Metanephros (tissue), 2 donors: ENCODE measurements around the gene MALAT1. TPM values are rescaled to one million over a fixed set of nuclear protein-coding genes. Genes with fewer than 3 reads are reported as not detected.

Experiments
- small RNA-seq: library from RNA; depleted of rRNA; stranded (forward); fragments of <200 nt; gene quantifications from one replicate; pipeline ENCODE3, GENCODE V24; 2014; ENCODE audit warnings: low replicate concordance
- total RNA-seq: library from RNA; depleted of rRNA; stranded (reverse); fragments of >200 nt; gene quantifications from one replicate; pipeline ENCODE4 v1.2.3, GENCODE V29; 2014

The MALAT1 gene
- 21,533 TPM for total RNA-seq

GRCh38 chr11:65498977-65499712, at the start of gene MALAT1:
Gene MALAT1 (plus strand): TSS chr11:65499045.

GRCh38 chr11:65524741-65525545, 26.1 kb downstream of the MALAT1 start, which contains the start of gene SCYL1:
Gene SCYL1 (plus strand): TSS chr11:65525083. CDS start chr11:65525154, 71 bp downstream.

Small RNA genes within 50 kb of the gene (small RNA-seq; reads per million reads assigned to genes)
- gene RF01684: not detected

Other genes starting within 250 kb of the MALAT1 start
- gene POLA2, start 237.1 kb upstream of the MALAT1 start, total RNA-seq: 11.9 TPM
- gene CDC42EP2, start 184.2 kb upstream of the MALAT1 start, total RNA-seq: 15.7 TPM
- gene DPF2, start 165.2 kb upstream of the MALAT1 start, total RNA-seq: 41.9 TPM
- gene TIGD3, start 144.3 kb upstream of the MALAT1 start, total RNA-seq: 0.35 TPM
- 8.9 TPM for gene SLC25A45, start 116.4 kb upstream of the MALAT1 start, total RNA-seq
- 27.0 TPM for gene FRMD8, start 112.4 kb upstream of the MALAT1 start, total RNA-seq
- gene NEAT1, start 76.2 kb upstream of the MALAT1 start, total RNA-seq: 148 TPM
- gene SCYL1, start 26.0 kb downstream of the MALAT1 start, total RNA-seq: 54.7 TPM
- 151 TPM for gene LTBP3, start 59.3 kb downstream of the MALAT1 start, total RNA-seq
- 41.4 TPM for gene ZNRD2, start 71.4 kb downstream of the MALAT1 start, total RNA-seq
- gene FAM89B, start 73.5 kb downstream of the MALAT1 start, total RNA-seq: 23.0 TPM
- gene EHBP1L1, start 77.0 kb downstream of the MALAT1 start, total RNA-seq: 99.4 TPM
- 0.35 TPM for gene KCNK7, start 96.8 kb downstream of the MALAT1 start, total RNA-seq
- 45.9 TPM for gene MAP3K11, start 115.2 kb downstream of the MALAT1 start, total RNA-seq
- gene PCNX3, start 116.7 kb downstream of the MALAT1 start, total RNA-seq: 25.6 TPM
- 35.8 TPM for gene SIPA1, start 139.1 kb downstream of the MALAT1 start, total RNA-seq
- 35.4 TPM for gene RELA, start 163.9 kb downstream of the MALAT1 start, total RNA-seq
- gene KAT5, start 213.2 kb downstream of the MALAT1 start, total RNA-seq: 52.8 TPM
- 35.3 TPM for gene RNASEH2C, start 221.8 kb downstream of the MALAT1 start, total RNA-seq